GM12878 (cell line): ENCODE data around the gene C10orf90. TPM values are rescaled to one million over a fixed set of nuclear protein-coding genes. Genes with fewer than 3 reads are reported as not detected.

ENCODE experiments used
- ATAC-seq: fragments of 200-7000 bp; cut with Tn5 transposase; 3 replicates; pipeline ENCODE4 v1.9.1; 2020; ENCODE audit warnings: mild to moderate bottlenecking, moderate library complexity
- BruUV-seq: library from RNA; stranded (reverse); fragments of 400-500 nt; replicated peaks from 2 replicates; lab custom pipeline; 2021; lab: Mats Ljungman, UMichigan
- CTCF ChIA-PET: fragments of 300-600 bp; sonication (Branson Sonifier 250); formaldehyde crosslinking; extraction: SDS; loops from one replicate; lab custom pipeline; 2021; ENCODE audit warnings: inconsistent platforms; lab: Yijun Ruan, JAX
- POLR2A ChIA-PET: fragments of 350-600 bp; formaldehyde crosslinking; extraction: SDS; loops from one replicate; lab custom pipeline; 2021; ENCODE audit warnings: inconsistent platforms; lab: Charles Lee
- RAD21 ChIA-PET: fragments of 300-600 bp; sonication (Branson Sonifier 250); formaldehyde crosslinking; loops from one replicate; lab custom pipeline; 2023; ENCODE audit warnings: antibody characterized with exemption; ENCODE audit not compliant: unreplicated experiment; lab: Charles Lee
- SMC1A ChIA-PET: fragments of 300-600 bp; sonication (Branson Sonifier 250); formaldehyde crosslinking; loops from one replicate; lab custom pipeline; 2023; ENCODE audit not compliant: unreplicated experiment, uncharacterized antibody; lab: Charles Lee
- DNase-seq: peaks from one replicate; pipeline ENCODE4 v3.0.0-alpha.2; 2011; ENCODE audit warnings: low read depth, low spot score
- FAIRE-seq: peaks from 3 replicates; lab custom pipeline; 2011; peaks lifted over from hg19 to GRCh38; lab: Jason Lieb, UNC
- H2AFZ ChIP-seq: 2 replicates; pipeline ENCODE4 v1.6.0; 2011; ENCODE audit warnings: low read depth, low read length, control low read depth; ENCODE audit not compliant: control insufficient read depth
- H3K27ac ChIP-seq: 2 replicates; pipeline ENCODE4 v1.5.1; 2011; ENCODE audit warnings: control low read depth; ENCODE audit not compliant: control insufficient read depth, insufficient read depth
- H3K27me3 ChIP-seq, 2 experiments: replicated peaks in 1 of 2; 2 replicates each; pipeline versions ENCODE4 v1.6.0 to v1.6.1; 2011; ENCODE audit warnings: low read length in 1 of 2; ENCODE audit not compliant: control insufficient read depth in 2 of 2, insufficient read depth in 2 of 2
- H3K36me3 ChIP-seq, 2 experiments: 2 replicates each; pipeline ENCODE4 v1.5.1; 2011; ENCODE audit warnings: low read length in 1 of 2; ENCODE audit not compliant: control insufficient read depth in 2 of 2, insufficient read depth in 2 of 2
- H3K4me1 ChIP-seq: 2 replicates; pipeline ENCODE4 v1.6.1; 2011; ENCODE audit warnings: mild to moderate bottlenecking, low read length, moderate library complexity, mixed read lengths; ENCODE audit not compliant: control insufficient read depth, insufficient read depth
- H3K4me2 ChIP-seq: 2 replicates; pipeline ENCODE4 v1.6.0; 2011; ENCODE audit warnings: control low read depth; ENCODE audit not compliant: control insufficient read depth, insufficient read depth
- H3K4me3 ChIP-seq: fragments of 200-600 bp; sonication (generic); 2 replicates; pipeline ENCODE4 v1.5.1; 2016
- H3K79me2 ChIP-seq: 2 replicates; pipeline ENCODE4 v1.6.0; 2011; ENCODE audit warnings: low read length; ENCODE audit not compliant: control insufficient read depth, insufficient read depth
- H3K9ac ChIP-seq: 2 replicates; pipeline ENCODE4 v1.8.0; 2011; ENCODE audit warnings: low read length, control low read depth, mixed read lengths; ENCODE audit not compliant: control insufficient read depth, insufficient read depth
- H3K9me3 ChIP-seq: replicated peaks from 3 replicates; pipeline ENCODE4 v1.5.1; 2011; ENCODE audit warnings: mild to moderate bottlenecking, low read length; ENCODE audit not compliant: control insufficient read depth, insufficient read depth
- H4K20me1 ChIP-seq: 2 replicates; pipeline ENCODE4 v1.6.0; 2011; ENCODE audit not compliant: control insufficient read depth, insufficient read depth
- BCLAF1 ChIP-seq: fragments of 450-650 bp; IDR thresholded peaks from 2 replicates; pipeline ENCODE4 v1.6.1; 2017; ENCODE audit warnings: antibody characterized with exemption, mild to moderate bottlenecking, moderate library complexity
- CTCF ChIP-seq, 3 experiments: IDR thresholded peaks in 2 of 3; conservative IDR thresholded peaks in 1 of 3; 2 replicates each; pipeline ENCODE4 v1.5.1; 2011; ENCODE audit warnings: low read depth in 3 of 3, low read length in 3 of 3, mild to moderate bottlenecking in 3 of 3, control low read depth in 2 of 3, moderate library complexity in 2 of 3, inconsistent platforms in 1 of 3, mixed read lengths in 1 of 3; ENCODE audit not compliant: control insufficient read depth in 2 of 3, insufficient read depth in 1 of 3; ENCODE audit errors: extremely low read depth in 1 of 3
- TARDBP ChIP-seq: IDR thresholded peaks from 2 replicates; pipeline ENCODE4 v1.6.1; 2016; ENCODE audit warnings: borderline replicate concordance
- WGBS: methylation state at CpG from one replicate; pipeline ENCODE4 v1.1.6; 2016; ENCODE audit warnings: low lambda C conversion rate; ENCODE audit not compliant: insufficient replicate concordance, insufficient coverage; ENCODE audit errors: missing lambda C conversion rate; 5-methylcytosine and 5-hydroxymethylcytosine counted together
- in situ Hi-C: fragments of 300-500 bp; cut with MboI; formaldehyde crosslinking; loops from 9 replicates; pipeline ENCODE4 v1.14.3; 2018; ENCODE audit warnings: mixed read lengths
- intact Hi-C: fragments of 100-400 bp; cut with micrococcal nuclease; formaldehyde crosslinking; loops from one replicate; pipeline ENCODE4 v1.14.2; 2022; ENCODE audit not compliant: unreplicated experiment
- polyA plus RNA-seq, 11 experiments: library from polyadenylated mRNA; depleted of rRNA in 4 of 11; unstranded in 6 of 11; stranded (reverse) in 5 of 11; fragments of >200 nt; fragmentation: Nextera tagmentation in 4 of 11; fragmentation: Illumina TruSeq in 1 of 11; extraction: Ambion mirVana in 4 of 11; extraction: Trizol in 1 of 11; gene quantifications; 1 replicate in 1 of 11; 2 replicates in 10 of 11; pipeline versions ENCODE4 v1.2.1 to v1.2.3, GENCODE V29; 2011 to 2016; ENCODE audit warnings: inconsistent platforms in 2 of 11, missing spikeins in 2 of 11, low read depth in 1 of 11
- total RNA-seq, 4 experiments: library from RNA; depleted of rRNA in 3 of 4; stranded (reverse); fragments of >200 nt in 3 of 4; fragmentation: Illumina TruSeq in 1 of 4; extraction: Trizol in 1 of 4; gene quantifications; 2 replicates each; pipeline versions ENCODE4 v1.2.1 to v1.2.3, GENCODE V29; 2013 to 2021

The C10orf90 gene
- total and polyA plus RNA-seq, 10 of the 15 experiments (the other 5 are each of a cell fraction or from before 2014, with no cell fraction given): 0.04 TPM; not detected in 9

- Histone ChIP-seq H2AFZ (no peak overlapping the region), H3K4me2 (no peak overlapping the region), H3K4me3 (no peak overlapping the region), H3K27me3 (no peaks in the 10 kb centered on the region), H3K36me3 (no peaks in the 10 kb centered on the region), H4K20me1 (no peaks in the 10 kb centered on the region), H3K27ac (no peak overlapping the region), H3K9me3 (no peaks in the 10 kb centered on the region), H3K9ac (no peak overlapping the region), H3K79me2 (no peaks in the 10 kb centered on the region), H3K4me1 (no peaks in the 10 kb centered on the region)
- TF ChIP-seq CTCF (IDR thresholded peaks at IDR 0.05 in 2 of 3, conservative IDR thresholded peaks at IDR 0.05 in 1 of 3; ENCODE audit: control insufficient read depth in 2 of 3, extremely low read depth in 1 of 3, insufficient read depth in 1 of 3, low read depth in 3 of 3, low read length in 3 of 3) (no peak), TARDBP (no peak), BCLAF1 (no peak)
- ChIA-PET RAD21 (no interaction called here), POLR2A (no interaction called here), CTCF (interaction anchor here (0.6 kb wide), 1 partner anchor 30 kb away, joined by 3 read pairs; no protein-coding TSS in a partner anchor), SMC1A (no interaction called here)
- FAIRE-seq: no peak
- BruUV-seq: no TSS peak
- DNase-seq: no peak
- no peak for ATAC-seq
- WGBS: 2% methylated on average over 5 of the region's 5 CpGs
- in situ Hi-C loops: no loop called here
- intact Hi-C loops: no loop called here
Observed at GRCh38 chr10:126434235-126434634, 236.3 kb downstream of the C10orf90 start.
